SU-DHL-6 (cell line): ENCODE results near the gene TOR4A.

Source experiments
- H2AFZ ChIP-seq: fragments of 200-600 bp; sonication (generic); 2 replicates; pipeline ENCODE4 v1.6.1; 2014; ENCODE audit warnings: low read depth, mild to moderate bottlenecking, moderate library complexity, mixed read lengths, antibody characterized with exemption, low read length; ENCODE audit not compliant: severe bottlenecking
- H3F3A ChIP-seq: fragments of 200-600 bp; shearing (Covaris generic); 2 replicates; pipeline ENCODE4 v1.6.0; 2016; ENCODE audit warnings: antibody characterized with exemption, mild to moderate bottlenecking; ENCODE audit not compliant: insufficient read depth
- H3K27ac ChIP-seq: fragments of 200-600 bp; sonication (generic); 2 replicates; pipeline ENCODE4 v1.5.1; 2016; ENCODE audit warnings: low read depth, mild to moderate bottlenecking, low read length, moderate library complexity, mixed read lengths
- H3K27me3 ChIP-seq: fragments of 200-600 bp; sonication (generic), shearing (Covaris generic); 2 replicates; pipeline ENCODE4 v1.6.0; 2014; ENCODE audit warnings: mild to moderate bottlenecking, low read length
- H3K36me3 ChIP-seq: fragments of 200-600 bp; sonication (generic); 2 replicates; pipeline ENCODE4 v1.6.1; 2014; ENCODE audit warnings: mild to moderate bottlenecking, low read length, mixed read lengths
- H3K4me2 ChIP-seq: fragments of 300-600, 200-600 bp; shearing (Covaris generic), sonication (generic); 2 replicates; pipeline ENCODE4 v1.6.0; 2014; ENCODE audit warnings: low read length, low read depth, mild to moderate bottlenecking; ENCODE audit not compliant: poor library complexity, severe bottlenecking
- H3K4me3 ChIP-seq: fragments of 200-600 bp; sonication (generic); 2 replicates; pipeline ENCODE4 v1.5.1; 2014; ENCODE audit warnings: antibody characterized with exemption, low read length, mild to moderate bottlenecking, mixed read lengths; ENCODE audit not compliant: insufficient read depth, poor library complexity, severe bottlenecking
- H3K79me2 ChIP-seq: fragments of 200-600 bp; sonication (generic); 2 replicates; pipeline ENCODE4 v1.6.1; 2014; ENCODE audit warnings: mild to moderate bottlenecking, low read length, moderate library complexity; ENCODE audit not compliant: insufficient read depth
- H3K9ac ChIP-seq: fragments of 200-600 bp; sonication (generic); 2 replicates; pipeline ENCODE4 v1.7.0; 2014; ENCODE audit warnings: mild to moderate bottlenecking, low read length
- H3K9me2 ChIP-seq: fragments of 200-600 bp; sonication (generic); replicated peaks from 2 replicates; pipeline ENCODE4 v1.6.1; 2014; ENCODE audit warnings: low read length; ENCODE audit not compliant: insufficient read depth
- H3K9me3 ChIP-seq: fragments of 200-600 bp; sonication (generic); 2 replicates; pipeline ENCODE4 v1.6.1; 2014; ENCODE audit warnings: low read length, mixed read lengths; ENCODE audit not compliant: insufficient read depth
- H4K20me1 ChIP-seq: fragments of 200-600 bp; sonication (generic); 2 replicates; pipeline ENCODE4 v1.6.1; 2014; ENCODE audit warnings: low read depth, mild to moderate bottlenecking, antibody characterized with exemption, low read length, moderate library complexity, mixed read lengths
- EZH2phosphoT487 ChIP-seq: fragments of 200-600 bp; sonication (generic), shearing (Covaris generic); conservative IDR thresholded peaks from 2 replicates; pipeline ENCODE4 v1.6.1; 2018; ENCODE audit warnings: mild to moderate bottlenecking, antibody characterized with exemption, low read length, moderate library complexity, mixed read lengths
- TF ChIP-seq, protein P1 (sequence below): fragments of 200-600 bp; sonication (generic); IDR thresholded peaks from one replicate; pipeline ENCODE4 v1.5.1; 2017; ENCODE audit warnings: antibody characterized with exemption, mild to moderate bottlenecking, low read length, moderate library complexity; ENCODE audit not compliant: insufficient read depth, poor library complexity, severe bottlenecking

Gene TOR4A

DNA sequence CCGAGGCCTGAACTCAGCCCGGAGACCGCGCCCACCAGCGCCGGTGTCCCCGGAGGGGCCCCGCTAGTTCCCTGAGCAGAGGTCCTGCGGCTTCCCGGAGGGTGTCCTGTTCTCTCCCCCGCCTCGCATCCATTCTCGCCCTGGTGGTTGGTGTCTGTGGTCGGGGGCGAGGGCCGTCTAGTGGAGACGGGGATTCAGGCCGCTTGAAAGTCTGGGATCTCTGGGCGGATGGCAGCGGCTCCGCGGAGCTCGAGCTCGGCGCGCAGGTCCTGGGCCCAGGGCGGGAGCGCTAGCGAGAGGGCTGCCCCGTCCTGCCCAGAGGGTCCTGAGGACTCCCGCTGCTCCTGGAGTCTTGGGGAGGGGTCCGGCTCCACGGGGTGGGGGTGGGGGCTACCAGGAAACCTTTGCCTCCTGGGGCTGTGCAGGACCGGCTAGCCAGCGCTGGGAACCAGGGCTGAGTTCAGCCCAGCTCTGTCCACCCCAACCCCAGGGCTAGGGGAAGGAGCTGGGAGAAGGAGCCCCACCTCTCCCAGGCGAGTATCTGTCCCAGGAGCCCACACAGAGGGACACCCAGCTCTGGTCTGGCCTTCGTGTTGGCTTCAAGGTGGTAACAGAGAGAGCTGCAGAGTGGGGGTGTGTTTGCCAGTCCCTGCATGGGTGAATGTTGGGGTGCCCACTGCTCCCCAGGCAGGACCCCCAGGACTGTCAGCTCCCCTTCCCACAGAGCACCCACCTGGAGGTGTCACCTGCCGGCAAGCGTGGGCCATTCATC lies 4.0 kb downstream of the TOR4A start:
- Histone ChIP-seq H3K9ac (no peak overlapping the region), H3K9me2 (no peaks in the 10 kb centered on the region), H3K27ac (no peak overlapping the region), H3K4me3 (no peak overlapping the region), H3K79me2 (no peaks in the 10 kb centered on the region), H3F3A (peaks cover 14% of the 10 kb centered on the region), H3K9me3 (no peaks in the 10 kb centered on the region), H2AFZ (no peak overlapping the region), H3K4me2 (no peak overlapping the region), H3K36me3 (no peaks in the 10 kb centered on the region), H4K20me1 (no peaks in the 10 kb centered on the region), H3K27me3 (no peaks in the 10 kb centered on the region)
- TF ChIP-seq EZH2phosphoT487: no peak
- TF ChIP-seq, protein P1, sequence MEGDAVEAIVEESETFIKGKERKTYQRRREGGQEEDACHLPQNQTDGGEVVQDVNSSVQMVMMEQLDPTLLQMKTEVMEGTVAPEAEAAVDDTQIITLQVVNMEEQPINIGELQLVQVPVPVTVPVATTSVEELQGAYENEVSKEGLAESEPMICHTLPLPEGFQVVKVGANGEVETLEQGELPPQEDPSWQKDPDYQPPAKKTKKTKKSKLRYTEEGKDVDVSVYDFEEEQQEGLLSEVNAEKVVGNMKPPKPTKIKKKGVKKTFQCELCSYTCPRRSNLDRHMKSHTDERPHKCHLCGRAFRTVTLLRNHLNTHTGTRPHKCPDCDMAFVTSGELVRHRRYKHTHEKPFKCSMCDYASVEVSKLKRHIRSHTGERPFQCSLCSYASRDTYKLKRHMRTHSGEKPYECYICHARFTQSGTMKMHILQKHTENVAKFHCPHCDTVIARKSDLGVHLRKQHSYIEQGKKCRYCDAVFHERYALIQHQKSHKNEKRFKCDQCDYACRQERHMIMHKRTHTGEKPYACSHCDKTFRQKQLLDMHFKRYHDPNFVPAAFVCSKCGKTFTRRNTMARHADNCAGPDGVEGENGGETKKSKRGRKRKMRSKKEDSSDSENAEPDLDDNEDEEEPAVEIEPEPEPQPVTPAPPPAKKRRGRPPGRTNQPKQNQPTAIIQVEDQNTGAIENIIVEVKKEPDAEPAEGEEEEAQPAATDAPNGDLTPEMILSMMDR: no peak

DNA sequence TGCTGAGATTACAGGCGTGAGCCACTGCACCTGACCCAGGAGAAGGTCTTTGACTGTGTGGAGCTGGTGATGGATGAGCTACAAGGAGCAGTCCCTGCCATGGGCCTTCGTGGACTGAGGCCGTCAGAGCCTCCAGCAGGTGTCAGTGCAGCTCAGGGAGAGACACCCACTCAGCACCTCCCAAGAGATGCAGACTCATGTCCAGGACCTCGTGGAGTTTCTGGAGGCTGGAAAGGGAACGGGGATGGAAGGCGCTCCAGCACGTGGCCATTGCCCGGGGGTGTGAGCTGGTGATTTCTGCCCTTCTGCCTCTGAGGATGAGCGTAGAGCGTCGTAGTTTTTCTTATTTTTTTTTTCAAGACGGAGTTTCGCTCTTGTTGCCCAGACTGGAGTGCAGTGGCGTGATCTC lies 9.5 kb downstream of the TOR4A start:
- Histone ChIP-seq H3K27ac (peak overlapping the region; percentile 67), H2AFZ (no peak overlapping the region), H4K20me1 (no peaks in the 10 kb centered on the region)

DNA sequence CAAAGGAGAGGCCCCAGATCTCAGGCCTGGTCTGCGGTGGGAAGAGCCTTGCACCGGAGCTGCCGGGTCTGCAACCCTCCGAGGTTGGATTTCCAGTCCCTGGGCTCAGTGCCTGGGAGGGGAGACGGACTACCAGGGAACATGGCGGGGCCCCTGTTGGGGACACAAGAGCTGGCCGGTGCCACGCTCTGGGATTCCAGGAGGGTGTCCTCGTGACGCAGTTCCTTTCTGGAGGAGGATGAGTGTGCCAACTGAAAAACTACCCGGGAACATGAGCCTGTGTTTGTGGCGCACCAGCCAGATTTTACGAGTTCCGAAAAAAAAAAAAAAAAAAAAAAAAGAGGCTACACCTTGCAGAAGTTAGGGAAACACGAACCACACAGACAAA lies 15.6 kb downstream of the TOR4A start:
- Histone ChIP-seq H3K4me3 (no peak overlapping the region), H3K9ac (no peak overlapping the region)

More for the DNA sequence above, 9.5 kb downstream of the TOR4A start:
- no peaks in the 10 kb centered on the region for H3K36me3 ChIP-seq
- H3K9me3 ChIP-seq: no peaks in the 10 kb centered on the region
- H3K9me2 ChIP-seq: no peaks in the 10 kb centered on the region
- H3K9ac ChIP-seq: no peak overlapping the region
- no peaks in the 10 kb centered on the region for H3K27me3 ChIP-seq
- peaks cover 21% of the 10 kb centered on the region for H3F3A ChIP-seq
- TF ChIP-seq, protein P1: peak; percentile 46
- TF ChIP-seq EZH2phosphoT487: no peak
- no peak overlapping the region for H3K4me3 ChIP-seq
- H3K4me2 ChIP-seq: no peak overlapping the region
- no peaks in the 10 kb centered on the region for H3K79me2 ChIP-seq

More for the DNA sequence above, 15.6 kb downstream of the TOR4A start:
- Histone ChIP-seq H3K9me2 (no peaks in the 10 kb centered on the region), H3K27me3 (no peaks in the 10 kb centered on the region), H3K79me2 (no peaks in the 10 kb centered on the region), H3K4me2 (no peak overlapping the region), H2AFZ (no peak overlapping the region), H3K36me3 (no peaks in the 10 kb centered on the region), H3K9me3 (no peaks in the 10 kb centered on the region), H3K27ac (no peak overlapping the region), H4K20me1 (no peaks in the 10 kb centered on the region), H3F3A (0 out of 2 replicates have a peak, but pooled peaks cover 2% of the 10 kb centered on the region)
- no peak for TF ChIP-seq EZH2phosphoT487
- TF ChIP-seq, protein P1: no peak
